Adipose tissue (tissue), 3 donors: ENCODE measurements around the gene DEFB132. TPM values are rescaled to one million over a fixed set of nuclear protein-coding genes. Genes with fewer than 3 reads are reported as not detected.

Source experiments
- polyA plus RNA-seq, 3 donors: library from polyadenylated mRNA; stranded (reverse); fragments of 200-250 nt; gene quantifications; one replicate each; pipeline ENCODE4 v1.2.3, GENCODE V29; 2013
- donor health status: healthy with polysubstance abuse.
- donor health status: Bipolar disorder and iron deficiency.
- donor health status: healthy.

Gene DEFB132
- polyA plus RNA-seq, 3 donors, result 0.06 to 1.9 (median 1.2) TPM

Other genes with a start within 250 kb of the DEFB132 start
- not detected for gene DEFB125, start 170.1 kb upstream of the DEFB132 start, polyA plus RNA-seq
- not detected for gene DEFB126, start 115.1 kb upstream of the DEFB132 start, polyA plus RNA-seq
- gene DEFB127, start 100.3 kb upstream of the DEFB132 start, polyA plus RNA-seq, result not detected
- not detected for gene DEFB128, start 68.0 kb upstream of the DEFB132 start, polyA plus RNA-seq
- gene DEFB129, start 30.5 kb upstream of the DEFB132 start, polyA plus RNA-seq, result not detected
- gene C20orf96, start 33.0 kb downstream of the DEFB132 start, polyA plus RNA-seq, result 1 to 10 TPM; 3.4 to 6.2 (median 3.5) TPM
- gene ZCCHC3, start 39.8 kb downstream of the DEFB132 start, polyA plus RNA-seq, result 1 to 10 TPM; 4.1 to 8.9 (median 7.8) TPM
- 1 to 10 TPM; 2.1 to 3.3 (median 2.4) TPM for gene SOX12, start 67.8 kb downstream of the DEFB132 start, polyA plus RNA-seq
- gene NRSN2, start 89.4 kb downstream of the DEFB132 start, polyA plus RNA-seq, result 10 to 100 TPM in 2 of 3 donors, 1 to 10 TPM in 1; 9.8 to 26.4 (median 21.6) TPM
- 10 to 100 TPM in 1 of 3 donors, 1 to 10 TPM in 2; 5.4 to 12.9 (median 7.9) TPM for gene TRIB3, start 123.0 kb downstream of the DEFB132 start, polyA plus RNA-seq
- 10 to 100 TPM; 58.7 to 81.0 (median 65.6) TPM for gene RBCK1, start 150.6 kb downstream of the DEFB132 start, polyA plus RNA-seq
- gene TBC1D20, start 204.8 kb downstream of the DEFB132 start, polyA plus RNA-seq, result 10 to 100 TPM; 11.6 to 27.3 (median 25.0) TPM